Neural progenitor cell (in vitro differentiated cells): ENCODE measurements around the gene DPAGT1.

ENCODE experiments used
- EZH2 ChIP-seq: fragments of 200-600 bp; sonication (generic); IDR thresholded peaks from 2 replicates; pipeline ENCODE4 v1.6.1; 2017; ENCODE audit warnings: antibody characterized with exemption, mild to moderate bottlenecking, moderate library complexity
- EZH2phosphoT487 ChIP-seq: fragments of 200-600 bp; sonication (generic); IDR thresholded peaks from 2 replicates; pipeline ENCODE4 v1.6.1; 2017; ENCODE audit warnings: antibody characterized with exemption
- TF ChIP-seq, protein P1 (sequence below): fragments of 200-600 bp; sonication (generic); IDR thresholded peaks from 2 replicates; pipeline ENCODE4 v1.5.1; 2017; ENCODE audit warnings: antibody characterized with exemption, mild to moderate bottlenecking

GRCh38 chr11:119118227-119118626 is 16.6 kb upstream of the DPAGT1 start:
- TF ChIP-seq, protein P1, sequence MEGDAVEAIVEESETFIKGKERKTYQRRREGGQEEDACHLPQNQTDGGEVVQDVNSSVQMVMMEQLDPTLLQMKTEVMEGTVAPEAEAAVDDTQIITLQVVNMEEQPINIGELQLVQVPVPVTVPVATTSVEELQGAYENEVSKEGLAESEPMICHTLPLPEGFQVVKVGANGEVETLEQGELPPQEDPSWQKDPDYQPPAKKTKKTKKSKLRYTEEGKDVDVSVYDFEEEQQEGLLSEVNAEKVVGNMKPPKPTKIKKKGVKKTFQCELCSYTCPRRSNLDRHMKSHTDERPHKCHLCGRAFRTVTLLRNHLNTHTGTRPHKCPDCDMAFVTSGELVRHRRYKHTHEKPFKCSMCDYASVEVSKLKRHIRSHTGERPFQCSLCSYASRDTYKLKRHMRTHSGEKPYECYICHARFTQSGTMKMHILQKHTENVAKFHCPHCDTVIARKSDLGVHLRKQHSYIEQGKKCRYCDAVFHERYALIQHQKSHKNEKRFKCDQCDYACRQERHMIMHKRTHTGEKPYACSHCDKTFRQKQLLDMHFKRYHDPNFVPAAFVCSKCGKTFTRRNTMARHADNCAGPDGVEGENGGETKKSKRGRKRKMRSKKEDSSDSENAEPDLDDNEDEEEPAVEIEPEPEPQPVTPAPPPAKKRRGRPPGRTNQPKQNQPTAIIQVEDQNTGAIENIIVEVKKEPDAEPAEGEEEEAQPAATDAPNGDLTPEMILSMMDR, result no peak
- TF ChIP-seq EZH2, result no peak
- TF ChIP-seq EZH2phosphoT487, result no peak
